ENCODE data around the gene AP1S3.
"Not testable (repeated sequence)": the region's sequence is repeated elsewhere in the genome, so short reads cannot be mapped to it uniquely, and the experiment has no call there.

Gene AP1S3

DNA sequence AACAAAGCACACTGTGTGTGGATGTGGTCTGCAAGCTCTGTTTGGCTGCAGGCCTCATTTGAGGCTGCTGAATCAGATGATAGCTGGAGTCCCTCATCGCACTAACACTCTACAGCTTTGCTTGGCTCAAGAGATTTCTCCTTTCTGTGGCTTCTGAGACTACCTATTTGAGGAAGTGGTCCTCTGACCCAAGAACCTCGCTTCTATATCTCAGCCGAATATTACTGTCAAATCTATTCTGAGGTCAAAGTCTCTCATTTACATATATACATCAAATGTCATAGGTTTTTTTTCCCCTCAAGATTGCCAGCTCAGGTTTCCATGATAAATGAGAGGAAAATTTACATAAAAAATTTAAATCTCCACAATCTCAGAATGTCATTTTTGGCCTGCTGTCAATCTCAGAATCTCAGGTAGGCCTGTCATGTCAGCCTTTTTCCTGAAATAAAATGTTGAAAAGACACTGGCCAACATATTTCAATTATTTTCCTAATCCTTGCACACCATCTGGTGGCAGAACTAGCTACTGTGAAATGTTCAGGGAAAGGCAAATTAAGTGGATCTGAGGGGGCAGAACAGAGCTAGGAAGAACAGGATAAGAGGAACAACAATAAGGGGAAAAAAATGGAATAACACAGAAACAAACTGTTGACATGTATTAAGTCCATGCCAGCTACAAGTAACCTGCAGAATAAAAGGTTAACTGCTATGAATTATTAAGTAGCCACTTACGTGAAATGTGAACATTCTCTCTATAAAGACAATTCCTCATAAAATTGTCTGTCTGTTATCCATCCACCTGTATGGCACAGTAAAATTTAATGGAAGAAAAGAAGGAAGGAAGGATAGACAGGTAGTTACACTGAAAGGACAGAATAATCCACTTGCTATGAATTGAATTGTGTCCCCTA is 39.3 kb downstream of the AP1S3 start:
- no peak for DNase-seq

DNA sequence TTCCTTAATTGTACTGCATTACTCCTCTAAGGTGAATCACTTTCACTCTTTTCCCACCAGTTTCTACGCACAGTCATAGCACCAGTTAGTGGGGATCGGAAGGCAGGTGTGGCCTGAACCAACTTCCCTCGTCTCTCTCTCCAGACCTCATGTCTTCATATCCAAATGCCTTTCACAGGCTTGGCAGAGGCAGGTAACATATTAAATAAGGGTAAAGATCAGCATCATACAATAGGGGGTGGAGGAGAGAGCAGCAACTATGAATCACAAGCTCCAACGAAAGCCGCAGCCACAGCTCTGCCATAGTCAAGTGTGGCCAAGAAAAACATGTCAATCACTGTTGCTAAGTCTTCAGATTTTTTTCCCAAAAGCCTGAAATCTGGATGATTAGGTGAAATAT is 40.3 kb downstream of the AP1S3 start:
- no peak for DNase-seq

DNA sequence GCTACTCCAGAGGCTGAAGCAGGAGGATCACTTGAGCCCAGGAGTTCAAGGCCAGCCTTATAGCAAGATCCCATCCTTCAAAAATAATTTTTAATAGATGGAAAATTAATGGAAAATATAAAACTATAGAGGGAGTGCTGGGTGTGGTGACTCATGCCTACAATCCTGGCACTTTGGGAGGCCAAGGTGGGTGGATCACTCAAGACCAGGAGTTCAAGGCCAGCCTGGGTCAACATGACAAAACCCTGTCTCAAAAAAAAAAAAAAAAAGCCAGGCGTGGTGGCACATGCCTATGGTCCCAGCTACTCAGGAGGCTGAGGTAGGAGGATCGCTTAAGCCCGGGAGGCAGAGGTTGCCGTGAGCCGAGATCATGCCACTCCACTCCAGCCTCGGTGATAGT is 48.0 kb downstream of the AP1S3 start:
- DNase-seq, result no peak

DNA sequence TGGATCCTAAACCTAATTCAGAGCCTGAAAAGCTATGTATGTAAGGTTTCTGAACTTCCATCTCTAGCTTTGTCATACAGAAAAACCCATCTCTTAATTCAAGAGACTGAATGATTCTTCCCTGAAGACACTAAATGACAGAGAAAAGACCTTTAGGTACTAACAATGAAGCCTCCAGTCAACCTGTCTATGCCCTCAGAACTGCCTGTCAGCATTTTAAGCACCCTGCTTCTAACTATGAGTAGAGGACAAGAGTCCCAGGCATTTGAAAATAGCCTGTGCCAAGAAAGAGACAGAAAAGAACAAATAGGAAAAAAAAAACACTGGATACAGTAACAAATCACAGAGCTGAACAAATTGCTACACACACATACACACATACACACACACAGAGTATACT is 48.6 kb downstream of the AP1S3 start:
- no peak for DNase-seq

DNA sequence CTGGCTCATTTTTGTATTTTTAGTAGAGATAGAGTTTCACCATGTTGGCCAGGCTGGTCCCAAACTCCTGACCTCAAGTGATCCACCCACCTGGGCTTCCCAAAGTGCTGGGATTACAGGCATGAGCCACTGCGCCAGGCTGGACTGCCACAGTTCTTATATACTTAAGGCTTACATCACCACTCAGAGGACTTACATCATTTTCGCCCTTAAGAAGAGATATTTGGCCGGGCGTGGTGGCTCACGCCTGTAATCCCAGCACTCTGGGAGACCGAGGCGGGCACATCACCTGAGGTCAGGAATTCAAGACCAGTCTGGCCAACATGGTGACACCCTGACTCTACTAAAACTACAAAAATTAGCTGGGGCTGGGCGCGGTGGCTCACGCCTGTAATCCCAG is 49.3 kb downstream of the AP1S3 start:
- not testable (repeated sequence) for DNase-seq

DNA sequence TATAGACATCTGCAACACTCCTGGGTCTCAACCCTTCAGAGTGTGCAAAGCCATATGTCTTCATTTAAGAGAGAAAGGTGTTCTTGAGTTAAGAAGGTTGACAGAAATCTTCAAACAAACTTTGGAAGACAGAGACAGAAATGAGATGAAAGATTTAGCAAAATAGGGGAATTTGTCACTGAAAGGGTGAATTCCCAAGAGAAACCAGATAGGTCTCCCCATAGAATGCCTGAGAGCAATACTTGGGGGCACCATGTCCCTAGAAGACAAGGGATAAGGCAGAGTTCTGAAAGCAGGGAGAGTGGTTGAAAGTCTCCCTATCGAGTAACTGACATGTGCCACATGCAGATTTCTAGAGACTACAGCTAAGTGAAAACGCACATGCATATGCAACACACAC is 50.0 kb downstream of the AP1S3 start:
- DNase-seq, result no peak

DNA sequence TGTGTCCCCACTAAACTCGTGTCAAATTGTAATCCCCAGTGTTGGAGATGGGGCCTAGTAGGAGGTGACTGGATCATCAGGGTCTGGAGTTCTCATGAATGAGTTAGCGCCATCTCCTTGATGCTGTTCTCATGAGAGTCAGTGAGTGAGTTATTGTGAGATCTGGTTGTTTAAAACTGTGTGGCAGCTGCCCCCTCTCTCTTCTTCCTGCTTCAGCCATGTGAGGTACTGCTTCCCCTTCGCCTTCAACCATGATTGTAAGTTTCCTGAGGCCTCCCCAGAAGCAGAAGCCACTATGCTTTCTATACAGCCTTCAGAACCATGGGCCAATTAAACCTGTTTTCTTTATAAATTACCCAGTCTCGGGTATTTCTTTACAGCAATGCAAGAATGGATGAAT is 50.4 kb downstream of the AP1S3 start:
- no peak for DNase-seq

DNA sequence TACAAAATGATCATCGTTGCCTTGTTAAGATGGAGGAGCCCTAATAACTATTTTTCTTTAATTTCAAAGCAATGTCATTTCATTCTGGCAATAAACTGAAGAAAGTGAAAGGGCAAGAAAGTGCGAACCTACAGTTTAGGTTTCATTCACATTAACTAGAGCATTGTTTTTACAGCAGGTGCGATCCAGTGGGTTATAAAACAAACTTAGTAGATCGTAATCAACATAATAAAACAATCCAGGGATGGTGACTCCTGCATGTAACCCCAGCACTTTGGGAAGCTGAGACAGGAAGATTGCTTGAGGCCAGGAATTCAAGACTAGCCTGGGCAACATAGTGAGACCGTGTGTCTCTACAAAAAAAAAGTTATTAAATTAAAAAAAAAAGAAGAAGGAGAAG is 51.1 kb downstream of the AP1S3 start:
- no peak for DNase-seq

DNA sequence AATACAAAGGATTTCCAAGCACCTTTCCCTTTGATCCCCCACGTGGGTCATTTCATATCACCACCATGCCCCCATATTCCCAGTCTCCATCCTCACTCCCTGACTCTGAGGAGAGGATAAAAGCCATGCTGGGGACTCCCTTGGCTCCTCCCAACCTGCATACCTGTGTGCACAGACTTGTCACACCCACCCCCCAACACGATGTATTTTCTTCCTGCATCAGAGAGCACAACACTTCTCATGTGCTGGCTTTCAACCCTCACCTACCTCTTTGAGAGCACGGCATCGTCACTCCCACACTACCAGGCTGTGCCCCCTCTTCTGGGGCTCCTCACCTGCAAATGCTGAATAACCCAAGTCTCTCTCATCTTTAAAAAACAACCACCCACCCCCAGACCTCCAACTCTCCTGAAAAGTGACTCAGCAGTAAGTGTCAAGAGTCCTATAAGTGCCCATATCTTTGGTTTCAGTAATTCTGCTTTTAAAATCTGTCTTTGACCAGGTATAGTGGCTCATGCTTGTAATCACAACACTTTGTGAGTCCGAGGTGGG is 53.1 kb downstream of the AP1S3 start:
- DNase-seq, result no peak

DNA sequence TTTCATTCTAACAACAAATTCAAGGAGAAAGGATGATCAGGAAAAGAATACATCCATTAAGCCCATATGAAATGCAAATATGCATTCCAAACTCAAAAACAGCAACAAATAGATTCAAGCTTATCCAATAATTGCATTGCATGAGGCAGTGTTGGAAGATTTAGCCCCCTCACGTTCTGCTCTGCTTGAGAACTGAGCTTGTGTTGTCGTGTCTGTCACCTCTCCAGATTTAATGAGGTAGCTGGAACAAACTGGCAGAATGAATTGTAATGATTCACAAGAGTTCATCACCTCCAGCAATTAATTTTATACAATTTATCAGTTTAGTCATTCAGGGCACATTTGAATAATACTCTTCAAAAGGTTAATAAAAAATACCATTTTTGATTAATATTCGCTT is 54.8 kb downstream of the AP1S3 start:
- DNase-seq, result no peak

DNA sequence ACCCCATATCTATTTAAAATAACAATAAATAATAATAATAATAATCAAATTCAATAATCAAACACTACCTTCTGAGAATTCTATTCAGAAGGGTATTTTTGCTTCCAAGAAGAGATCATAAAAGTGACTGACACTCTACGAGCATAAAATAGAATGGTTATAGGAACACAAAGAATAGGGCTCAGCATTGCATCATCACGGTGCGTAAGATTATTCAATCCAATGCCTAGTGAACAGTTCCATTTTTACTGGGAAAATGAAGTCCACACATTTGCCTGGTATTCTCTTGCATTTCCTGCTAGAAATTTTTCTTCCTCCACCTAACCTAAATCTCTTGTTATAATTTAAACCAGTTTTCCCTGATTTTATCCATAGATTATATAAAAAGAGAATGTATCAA is 55.8 kb downstream of the AP1S3 start:
- DNase-seq, result no peak

DNA sequence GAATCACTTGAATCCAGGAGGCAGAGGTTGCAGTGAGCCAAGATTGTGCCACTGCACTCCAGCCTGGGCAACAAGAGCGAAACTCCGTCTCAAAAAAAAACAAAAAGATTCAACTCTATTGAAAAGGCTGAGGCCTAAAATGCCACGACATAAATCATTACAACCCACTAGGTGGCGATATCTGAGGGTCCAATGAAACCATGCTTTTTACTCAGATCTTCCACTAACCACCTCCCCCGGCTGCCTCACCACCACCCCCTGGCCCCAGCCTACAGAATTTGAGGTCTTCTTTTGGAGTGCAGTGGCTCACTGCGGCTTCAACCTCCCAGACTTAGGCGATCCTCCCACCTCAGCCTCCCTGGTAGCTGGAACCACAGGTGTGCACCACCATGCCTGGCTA is 57.5 kb downstream of the AP1S3 start:
- no peak for DNase-seq

DNA sequence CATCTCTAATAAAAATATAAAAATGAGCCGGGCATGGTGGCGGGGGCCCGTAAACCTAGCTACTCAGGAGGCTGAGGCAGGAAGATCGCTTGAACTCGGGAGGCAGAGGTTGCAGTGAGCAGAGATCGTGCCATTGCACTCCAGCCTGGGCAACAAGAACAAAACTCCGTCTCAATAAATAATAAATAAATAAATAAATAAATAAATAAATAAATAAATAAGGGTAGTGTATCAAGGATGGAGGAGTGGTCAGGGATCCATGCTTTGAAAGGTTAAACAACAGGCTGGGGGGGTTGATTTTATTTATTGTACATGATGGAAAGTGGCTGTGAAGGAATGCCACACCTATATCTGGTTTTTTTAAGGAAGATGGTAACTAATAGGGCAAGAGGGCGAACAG is 63.2 kb downstream of the AP1S3 start:
- no peak for DNase-seq

DNA sequence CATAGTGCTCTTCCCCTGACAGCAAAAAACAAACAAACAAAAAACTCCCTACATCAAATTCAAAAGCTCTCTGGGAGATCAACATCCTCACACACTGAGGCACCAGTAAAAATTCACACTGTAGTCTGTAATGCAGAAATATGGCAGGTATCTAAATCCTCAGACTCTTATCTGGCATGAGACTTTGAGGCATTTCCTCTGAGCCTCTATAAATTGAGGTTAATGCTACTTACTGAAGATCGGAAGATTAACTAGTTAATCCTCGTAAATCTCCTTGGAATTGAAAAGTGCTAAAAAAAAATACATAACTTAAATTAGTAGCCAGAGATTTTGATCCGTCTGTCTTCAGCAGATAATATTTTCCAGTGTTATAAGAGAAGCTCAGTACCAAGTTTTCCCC is 65.0 kb downstream of the AP1S3 start:
- DNase-seq, result no peak

DNA sequence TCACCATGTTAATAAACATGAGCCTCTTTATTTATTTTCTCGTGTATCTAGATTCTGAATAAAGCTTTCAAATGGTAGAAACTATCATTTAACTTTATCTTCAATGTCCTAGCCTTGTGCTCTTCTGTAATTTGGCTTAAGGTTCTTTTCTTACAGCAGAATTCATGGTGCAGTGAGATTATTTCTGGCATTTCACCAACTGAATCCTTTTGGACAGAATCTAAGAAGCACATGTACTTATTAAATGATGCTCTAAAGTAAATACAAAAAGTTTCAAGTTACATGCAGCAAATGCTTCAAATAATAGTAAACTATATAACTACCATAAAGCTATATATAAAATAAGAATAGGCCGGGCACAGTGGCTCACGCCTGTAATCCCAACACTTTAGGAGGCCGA is 65.9 kb downstream of the AP1S3 start:
- DNase-seq, result no peak

DNA sequence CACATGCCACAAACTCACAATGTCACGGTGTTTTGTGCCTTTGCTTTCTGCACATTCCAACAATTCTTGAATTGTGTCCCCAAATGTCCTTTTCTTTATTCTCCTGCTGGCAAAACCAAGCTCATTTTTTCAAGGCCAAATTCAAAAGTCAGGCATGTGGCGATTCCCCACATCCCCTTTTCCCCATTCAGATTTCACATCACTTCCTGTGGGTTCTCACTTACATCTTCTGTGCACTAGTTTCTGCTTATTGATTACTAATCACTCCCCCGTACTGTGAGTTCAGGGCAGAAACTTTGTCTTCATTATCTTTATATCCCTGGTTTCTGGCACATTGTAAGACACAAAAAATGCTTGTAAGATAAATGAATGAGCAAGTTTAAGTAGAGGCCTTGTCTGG is 69.2 kb downstream of the AP1S3 start:
- DNase-seq, result no peak

DNA sequence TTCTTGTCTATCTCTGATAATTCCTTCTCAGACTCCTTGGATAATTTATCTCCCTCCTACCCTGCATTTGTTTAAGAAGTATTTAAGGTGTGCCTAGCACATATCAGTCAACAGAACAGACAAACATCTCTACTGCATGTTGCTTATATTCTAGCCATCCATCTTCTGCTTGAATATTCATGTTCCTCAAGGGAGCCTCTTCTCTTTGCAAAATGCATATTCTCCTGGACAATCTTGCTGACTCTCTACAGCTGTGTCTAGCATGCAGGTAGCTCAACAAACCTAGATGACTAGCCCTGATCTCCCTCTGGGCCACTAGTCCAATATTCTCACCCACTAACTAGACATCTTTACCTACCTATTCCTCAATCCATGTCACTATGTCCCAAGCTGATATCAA is 70.0 kb downstream of the AP1S3 start:
- DNase-seq, result no peak

DNA sequence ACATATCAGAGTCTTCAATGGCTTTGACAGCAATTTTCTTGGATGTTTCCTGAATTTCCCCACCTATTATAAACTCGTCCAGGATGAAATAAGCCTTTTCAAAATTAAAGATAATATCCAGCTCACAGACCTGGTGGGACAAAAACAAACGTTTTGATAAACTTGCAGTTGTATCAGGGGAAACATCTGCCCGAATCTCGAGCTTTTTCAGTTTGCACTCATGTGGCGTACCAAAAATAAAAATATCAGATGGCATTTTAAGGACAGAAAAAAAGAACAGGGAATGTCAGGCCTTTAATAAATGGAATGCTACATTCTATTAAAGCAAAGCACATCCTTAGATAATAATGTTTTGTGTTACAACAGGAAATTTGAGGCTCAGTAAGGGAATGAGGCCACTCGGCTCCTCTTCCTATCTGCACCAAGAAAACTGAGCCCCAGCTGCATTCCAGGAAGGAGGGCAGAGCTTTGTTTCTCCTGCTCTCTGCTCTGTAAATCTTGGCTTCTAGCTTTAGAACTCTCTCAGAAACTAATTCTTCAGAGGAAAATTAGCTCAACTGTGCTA is 72.1 kb downstream of the AP1S3 start:
- DNase-seq, result no peak

DNA sequence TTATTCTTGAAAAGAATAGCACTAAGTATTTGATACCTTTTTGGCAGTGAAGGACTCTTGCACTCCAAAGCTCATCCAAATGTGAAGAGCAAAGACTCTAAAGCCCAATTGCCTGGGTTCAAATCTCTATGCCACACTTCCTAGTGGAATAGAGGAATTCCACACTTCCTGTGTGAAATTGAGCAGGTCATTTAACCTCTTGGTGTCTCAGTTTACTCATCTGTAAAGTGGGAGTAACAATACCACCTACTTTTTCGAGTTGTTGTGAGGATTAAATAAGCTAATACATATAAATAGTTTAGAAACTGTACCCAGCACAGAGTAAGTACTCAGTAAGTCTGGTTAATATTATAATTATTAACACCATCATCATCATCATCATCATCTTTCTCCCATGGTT is 72.6 kb downstream of the AP1S3 start:
- DNase-seq, result no peak

DNA sequence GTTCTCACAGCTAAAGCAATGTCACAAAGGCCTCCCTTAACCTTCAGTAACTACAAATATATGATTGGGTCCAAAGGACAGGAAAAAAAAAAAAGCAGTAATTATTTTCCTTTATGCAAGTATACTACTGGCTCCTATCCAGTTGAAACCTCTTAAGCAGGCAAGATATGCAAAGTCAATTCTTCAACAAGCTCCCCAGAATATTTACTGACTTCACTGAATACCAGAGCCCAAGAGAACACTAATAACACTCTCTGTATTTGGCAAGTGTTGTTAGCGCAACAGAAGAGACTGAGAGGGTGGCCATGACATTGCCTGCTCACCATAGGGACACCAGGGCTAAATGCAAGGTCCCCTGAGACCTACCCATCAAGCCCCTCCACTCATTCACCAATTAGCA is 74.5 kb downstream of the AP1S3 start:
- DNase-seq, result no peak

DNA sequence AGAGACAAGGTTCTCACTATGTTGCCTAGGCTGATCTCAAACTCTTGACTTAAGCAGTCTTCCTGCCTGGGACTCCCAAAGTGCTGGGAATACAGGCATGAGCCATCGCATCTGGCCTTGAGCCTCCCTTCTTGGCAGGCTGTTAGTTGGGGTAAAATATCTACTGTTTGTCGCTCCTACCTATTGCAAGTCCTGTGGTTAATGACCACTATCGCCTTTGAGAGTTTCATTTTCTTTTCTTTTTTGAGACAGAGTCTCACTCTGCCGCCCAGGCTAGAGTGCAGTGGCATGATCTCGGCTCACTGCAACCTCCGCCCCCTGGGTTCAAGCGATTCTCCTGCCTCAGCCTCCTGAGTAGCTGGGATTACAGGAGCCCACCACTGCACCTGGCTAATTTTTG is 75.6 kb downstream of the AP1S3 start:
- not testable (repeated sequence) for DNase-seq

DNA sequence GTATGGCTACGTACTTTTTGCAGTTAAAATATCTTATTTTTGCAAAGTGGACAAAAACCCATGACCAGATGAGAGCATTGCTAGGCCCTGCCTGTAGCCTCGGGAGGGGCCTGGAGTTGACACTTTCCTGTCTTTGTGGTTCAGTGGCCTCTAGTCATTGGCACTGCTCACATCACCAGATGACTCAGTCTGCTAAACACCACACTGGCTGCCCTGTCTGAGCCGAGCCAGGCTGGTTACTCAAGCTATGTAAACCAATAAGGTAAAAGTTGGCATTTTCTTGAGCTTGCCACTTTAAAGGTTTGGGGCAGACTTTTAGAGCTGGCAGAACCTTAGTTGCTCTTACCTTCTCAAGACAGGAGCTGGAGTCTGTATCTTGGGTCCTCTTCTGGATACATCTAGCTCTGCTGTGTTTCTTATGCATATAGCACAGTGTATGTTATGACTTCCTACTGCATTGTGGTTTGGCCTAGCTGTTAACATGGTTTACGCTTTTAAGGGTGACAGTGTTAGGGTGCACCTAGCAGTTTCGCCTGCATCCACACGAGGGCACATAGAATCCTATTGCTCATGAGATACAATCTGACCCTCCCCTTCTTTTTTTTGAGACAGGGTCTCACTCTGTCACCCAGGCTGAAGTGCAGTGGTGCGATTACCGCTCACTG is 76.4 kb downstream of the AP1S3 start:
- no peak for DNase-seq

DNA sequence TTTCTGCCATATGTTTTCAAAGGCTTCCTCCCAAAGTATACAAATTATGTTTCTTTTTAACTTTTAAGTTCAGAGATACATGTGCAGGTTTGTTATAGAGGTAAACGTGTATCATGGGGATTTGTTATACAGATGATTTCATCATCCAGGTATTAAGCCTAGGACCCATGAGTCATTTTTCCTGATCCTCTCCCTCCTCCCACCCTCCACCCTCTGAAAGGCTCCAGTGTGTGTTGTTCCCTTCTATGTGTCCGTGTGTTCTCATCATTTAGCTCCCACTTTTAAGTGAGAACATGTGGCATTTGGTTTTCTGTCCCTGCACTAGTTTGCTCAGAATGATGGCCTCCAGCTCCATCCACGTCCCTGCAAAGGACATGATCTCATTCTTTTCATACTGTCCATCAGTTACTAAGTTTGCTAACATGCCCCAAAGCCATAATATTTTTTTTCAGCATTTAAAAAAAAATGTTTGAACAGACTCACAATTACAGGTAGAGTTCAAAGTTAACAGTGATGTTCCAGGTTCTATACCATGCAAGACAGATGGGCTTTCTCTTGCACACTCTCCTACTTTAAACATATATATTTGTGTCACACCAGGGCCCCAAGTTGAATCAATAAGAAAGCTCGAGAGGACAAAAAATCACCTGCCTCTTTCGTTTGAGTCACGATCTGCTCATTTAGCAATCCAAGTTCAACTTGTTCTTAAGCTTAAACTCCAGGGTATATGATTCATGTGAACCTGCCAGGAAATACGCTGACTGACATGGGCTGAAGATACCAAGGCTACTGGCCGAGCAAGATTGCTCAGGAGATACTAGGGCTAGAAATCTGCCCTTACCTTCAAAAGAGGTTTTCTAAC is 77.6 kb downstream of the AP1S3 start:
- no peak for DNase-seq
